ENCODE data around the gene LRP2.
"Not testable (repeated sequence)": the region's sequence is repeated elsewhere in the genome, so short reads cannot be mapped to it uniquely, and the experiment has no call there.

Gene LRP2

GRCh38 chr2:169362118-169362893 lies at the start of gene LRP2:
Gene LRP2, minus strand, starts transcription at chr2:169362534. Its CDS starts 135 bp downstream, at chr2:169362399.
- in situ Hi-C loops (cut with HindIII; ENCODE audit: low pct_ligation_motif_present, low pct_unique_long_range_greater_than_20kb, low sequenced_read_pairs) = no loop called here
- no peak for DNase-seq

GRCh38 chr2:169406891-169407290 lies 44.6 kb upstream of the LRP2 start:
- in situ Hi-C loops (cut with HindIII; ENCODE audit: low pct_ligation_motif_present, low pct_unique_long_range_greater_than_20kb, low sequenced_read_pairs) = no loop called here
- no peak for DNase-seq

DNA sequence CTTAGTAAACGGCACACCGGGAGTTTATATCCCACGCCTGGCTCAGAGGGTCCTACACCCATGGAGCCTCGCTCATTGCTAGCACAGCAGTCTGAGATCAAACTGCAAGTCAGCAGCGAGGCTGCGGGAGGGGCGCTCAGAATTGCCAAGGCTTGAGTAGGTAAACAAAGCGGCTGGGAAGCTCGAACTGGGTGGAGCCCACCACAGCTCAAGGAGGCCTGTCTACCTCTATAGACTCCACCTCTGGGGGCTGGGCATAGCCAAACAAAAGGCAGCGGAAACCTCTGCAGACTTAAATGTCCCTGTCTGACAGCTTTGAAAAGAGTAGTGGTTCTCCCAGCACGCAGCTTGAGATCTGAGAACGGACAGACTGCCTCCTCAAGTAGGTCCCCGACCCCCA lies 37.2 kb upstream of the LRP2 start:
- DNase-seq; in situ Hi-C loops (cut with HindIII; ENCODE audit: low pct_ligation_motif_present, low pct_unique_long_range_greater_than_20kb, low sequenced_read_pairs): not testable (repeated sequence)

DNA sequence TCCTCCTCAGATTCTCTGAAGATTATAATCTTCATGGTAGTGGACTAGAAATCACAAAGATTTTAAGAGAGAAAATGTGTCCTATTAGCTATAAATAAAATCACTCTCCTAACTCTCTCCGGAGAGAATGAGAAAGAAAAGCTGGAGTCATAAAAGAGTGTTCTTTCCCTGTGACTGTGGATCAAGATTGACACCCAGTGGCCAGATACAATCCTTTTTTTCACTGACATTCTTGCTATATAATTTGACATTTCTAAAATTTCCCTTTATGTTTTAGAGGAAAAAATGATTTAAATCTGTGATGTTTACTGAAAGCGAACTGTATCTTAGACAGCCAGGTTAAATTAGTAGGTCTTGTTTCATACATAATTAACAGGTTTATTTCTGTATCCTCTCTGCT lies 35.4 kb upstream of the LRP2 start:
- in situ Hi-C loops (cut with HindIII; ENCODE audit: low pct_ligation_motif_present, low pct_unique_long_range_greater_than_20kb, low sequenced_read_pairs) = no loop called here
- DNase-seq = peak; percentile 19

- in situ Hi-C loops (cut with HindIII; ENCODE audit: low pct_ligation_motif_present, low pct_unique_long_range_greater_than_20kb, low sequenced_read_pairs) = no loop called here
- DNase-seq = no peak
Measured at GRCh38 chr2:169395821-169396374, 33.6 kb upstream of the LRP2 start.

DNA sequence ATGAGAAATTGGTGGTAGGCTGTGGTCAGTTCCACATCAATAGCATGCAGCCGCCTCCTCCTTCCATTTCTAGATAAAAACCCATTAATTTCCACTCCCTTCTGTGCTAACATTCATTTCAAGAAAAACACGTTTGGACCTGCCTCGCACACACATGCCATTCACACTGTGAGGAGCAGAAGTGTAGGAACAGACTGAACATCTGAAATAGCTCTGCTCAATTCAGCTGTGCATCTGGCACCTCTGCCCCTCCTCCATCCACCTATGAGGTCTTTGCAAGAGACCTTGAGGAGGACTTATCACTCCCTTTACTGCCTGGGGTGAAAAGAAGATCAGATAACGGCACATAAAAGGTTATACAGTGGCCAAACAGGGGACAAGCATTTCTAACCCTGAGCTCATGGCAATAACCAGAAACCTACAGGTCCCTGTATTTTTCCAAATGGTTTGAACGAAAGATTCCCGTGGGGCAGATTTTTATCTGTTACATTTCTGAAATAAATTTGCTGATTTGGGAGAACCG lies 30.8 kb upstream of the LRP2 start:
- DNase-seq = no peak
- in situ Hi-C loops (cut with HindIII; ENCODE audit: low pct_ligation_motif_present, low pct_unique_long_range_greater_than_20kb, low sequenced_read_pairs) = no loop called here

- DNase-seq = no peak
- in situ Hi-C loops (cut with HindIII; ENCODE audit: low pct_ligation_motif_present, low pct_unique_long_range_greater_than_20kb, low sequenced_read_pairs) = no loop called here
Measured at GRCh38 chr2:169391236-169391635, 28.9 kb upstream of the LRP2 start.

DNA sequence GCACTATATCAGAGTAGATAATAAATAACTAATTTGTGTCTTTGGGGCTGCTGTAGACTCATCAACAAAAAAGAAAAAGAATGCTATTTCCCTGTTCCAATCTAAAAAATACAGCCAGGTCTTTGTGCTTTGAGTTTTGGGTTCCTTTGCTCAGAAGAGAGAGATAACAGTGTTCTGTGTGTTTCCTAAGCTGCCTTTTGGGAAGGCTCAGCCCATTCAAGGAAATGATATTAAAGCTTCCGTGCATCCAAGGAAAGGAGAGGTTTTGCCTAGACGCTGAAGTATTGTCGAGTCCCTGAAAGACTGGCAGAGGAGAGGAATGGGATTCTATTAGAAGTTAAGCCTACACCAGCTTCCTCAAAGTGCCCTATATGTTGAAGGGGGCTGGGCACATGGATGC lies 25.8 kb upstream of the LRP2 start:
- DNase-seq = no peak
- in situ Hi-C loops (cut with HindIII; ENCODE audit: low pct_ligation_motif_present, low pct_unique_long_range_greater_than_20kb, low sequenced_read_pairs) = no loop called here

GRCh38 chr2:169386722-169387121 lies 24.4 kb upstream of the LRP2 start:
- no peak for DNase-seq
- in situ Hi-C loops (cut with HindIII; ENCODE audit: low pct_ligation_motif_present, low pct_unique_long_range_greater_than_20kb, low sequenced_read_pairs) = no loop called here

DNA sequence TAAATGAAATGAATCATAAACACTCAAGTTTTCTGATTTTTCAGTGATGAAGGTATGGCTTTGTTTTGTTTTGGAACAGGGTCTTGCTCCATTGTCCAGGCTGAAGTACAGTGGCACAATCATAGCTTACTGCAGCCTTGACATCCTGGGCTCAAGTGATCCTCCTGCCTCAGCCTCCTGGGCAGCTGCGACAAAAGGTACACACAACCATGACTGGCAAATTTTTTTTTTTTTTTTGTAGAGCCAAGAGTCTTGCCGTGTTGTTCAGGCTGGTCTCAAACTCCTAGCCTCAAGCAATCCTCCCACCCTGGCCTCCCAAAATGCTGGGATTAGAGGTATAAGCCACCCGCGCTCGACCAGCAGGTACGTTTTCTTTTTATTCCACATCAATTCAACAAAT lies 22.5 kb upstream of the LRP2 start:
- in situ Hi-C loops (cut with HindIII; ENCODE audit: low pct_ligation_motif_present, low pct_unique_long_range_greater_than_20kb, low sequenced_read_pairs) = no loop called here
- no peak for DNase-seq

GRCh38 chr2:169372561-169372960 lies 10.2 kb upstream of the LRP2 start:
- no peak for DNase-seq
- in situ Hi-C loops (cut with HindIII; ENCODE audit: low pct_ligation_motif_present, low pct_unique_long_range_greater_than_20kb, low sequenced_read_pairs) = no loop called here

GRCh38 chr2:169366066-169366465 lies 3.7 kb upstream of the LRP2 start:
- in situ Hi-C loops (cut with HindIII; ENCODE audit: low pct_ligation_motif_present, low pct_unique_long_range_greater_than_20kb, low sequenced_read_pairs) = no loop called here
- DNase-seq = no peak

- in situ Hi-C loops (cut with HindIII; ENCODE audit: low pct_ligation_motif_present, low pct_unique_long_range_greater_than_20kb, low sequenced_read_pairs) = no loop called here
- DNase-seq = no peak
Measured at GRCh38 chr2:169365029-169365480, 2.7 kb upstream of the LRP2 start.

DNA sequence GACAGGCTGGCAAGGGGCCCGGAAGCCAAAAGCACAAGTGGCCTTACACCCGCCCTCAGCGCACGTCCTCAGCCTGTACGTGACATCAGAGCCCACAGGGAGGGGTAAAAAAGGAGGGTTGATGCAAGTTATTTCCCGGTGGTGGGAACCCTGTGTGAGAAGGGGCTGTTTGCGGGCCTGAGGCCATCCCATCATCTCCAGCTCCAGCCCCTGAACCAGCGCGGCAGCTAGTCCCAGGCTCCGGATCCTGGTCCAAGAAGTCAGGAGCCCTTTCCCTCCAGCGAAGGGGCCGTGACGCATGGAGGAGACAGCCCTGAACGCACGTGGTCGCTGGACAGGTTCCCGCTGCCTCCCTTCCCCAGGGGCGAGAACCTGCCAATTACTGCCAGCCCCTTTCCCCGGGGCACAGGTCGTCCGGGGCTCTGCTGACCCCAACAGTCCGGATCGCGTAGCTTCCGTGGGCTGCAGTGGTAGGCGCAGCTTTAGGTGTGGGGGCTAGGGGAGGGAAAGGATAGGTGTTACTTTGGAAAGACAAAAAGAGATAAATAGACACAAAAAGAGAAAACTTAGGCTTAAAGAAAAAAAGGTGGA lies 1.3 kb upstream of the LRP2 start:
- in situ Hi-C loops (cut with HindIII; ENCODE audit: low pct_ligation_motif_present, low pct_unique_long_range_greater_than_20kb, low sequenced_read_pairs) = no loop called here
- no peak for DNase-seq

DNA sequence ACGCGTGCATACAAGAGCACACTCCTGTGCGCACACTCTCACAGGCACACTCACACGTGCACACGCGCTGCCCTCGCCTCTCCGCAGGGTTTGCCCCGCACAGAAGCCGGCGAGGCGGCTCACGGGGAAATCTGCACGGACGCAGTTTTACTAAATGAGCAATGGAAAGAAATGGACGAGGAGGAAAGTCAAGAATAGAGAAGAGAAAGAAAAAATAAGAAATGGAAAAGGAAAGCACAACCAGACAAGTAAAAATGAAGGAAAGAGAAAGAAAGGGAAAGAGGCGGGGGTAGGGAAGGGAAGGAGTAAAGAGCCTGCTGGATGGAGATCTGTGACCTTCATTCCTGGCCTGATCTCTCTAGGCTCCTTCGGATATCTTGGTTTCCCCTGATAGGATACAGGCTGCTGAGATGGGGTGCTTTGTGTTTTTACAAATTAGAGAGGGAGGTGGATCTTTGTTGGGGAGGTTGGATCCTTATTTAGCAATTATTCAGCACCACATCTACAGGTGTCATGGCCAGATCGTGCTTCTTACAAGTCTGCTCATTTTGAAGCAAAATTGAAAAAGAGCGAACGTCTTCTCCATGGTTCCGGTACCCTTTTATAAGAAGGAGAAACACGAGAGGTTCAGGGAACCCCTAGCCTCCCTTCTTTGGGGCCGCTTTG lies 693 bp upstream of the LRP2 start:
- in situ Hi-C loops (cut with HindIII; ENCODE audit: low pct_ligation_motif_present, low pct_unique_long_range_greater_than_20kb, low sequenced_read_pairs) = no loop called here
- DNase-seq = no peak

- in situ Hi-C loops (cut with HindIII; ENCODE audit: low pct_ligation_motif_present, low pct_unique_long_range_greater_than_20kb, low sequenced_read_pairs) = no loop called here
- DNase-seq = peak; percentile 11
Measured at GRCh38 chr2:169361706-169362117, 622 bp downstream of the LRP2 start.

DNA sequence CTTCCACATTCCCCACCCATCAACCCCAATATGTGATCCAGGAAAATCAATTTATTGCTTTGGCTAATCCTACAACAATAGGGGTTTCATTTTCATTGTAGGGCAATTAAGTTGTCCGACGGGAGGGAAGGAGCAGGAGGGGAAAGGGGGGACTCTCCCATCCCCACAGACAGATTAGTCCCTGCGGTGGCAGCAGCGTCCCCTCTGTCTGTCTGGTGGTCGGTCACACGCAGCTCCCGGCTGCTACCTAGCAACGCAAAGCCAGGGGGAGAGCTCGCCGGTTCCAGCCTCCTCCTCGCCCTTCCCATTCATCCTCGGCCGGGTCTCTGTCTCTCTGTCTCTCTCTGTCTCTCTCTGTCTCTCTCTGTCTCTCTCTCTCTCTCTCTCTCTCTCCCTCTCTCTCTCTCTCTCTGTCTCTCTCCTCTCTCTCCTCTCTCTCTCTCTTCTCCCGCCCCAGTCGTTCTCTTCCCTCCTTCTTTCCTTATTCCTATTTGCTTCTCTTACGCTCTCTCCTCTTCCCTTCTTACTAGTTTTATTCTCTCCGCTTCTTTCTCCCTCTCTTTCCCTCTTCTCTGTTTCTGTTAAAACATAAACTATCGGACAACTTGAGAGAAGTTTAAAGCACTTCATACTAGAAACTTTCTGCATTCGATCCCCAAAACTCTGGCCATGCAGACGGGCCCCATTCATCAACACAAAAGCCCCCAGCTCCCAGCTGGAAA lies 1.2 kb downstream of the LRP2 start:
- in situ Hi-C loops (cut with HindIII; ENCODE audit: low pct_ligation_motif_present, low pct_unique_long_range_greater_than_20kb, low sequenced_read_pairs) = no loop called here
- no peak for DNase-seq

DNA sequence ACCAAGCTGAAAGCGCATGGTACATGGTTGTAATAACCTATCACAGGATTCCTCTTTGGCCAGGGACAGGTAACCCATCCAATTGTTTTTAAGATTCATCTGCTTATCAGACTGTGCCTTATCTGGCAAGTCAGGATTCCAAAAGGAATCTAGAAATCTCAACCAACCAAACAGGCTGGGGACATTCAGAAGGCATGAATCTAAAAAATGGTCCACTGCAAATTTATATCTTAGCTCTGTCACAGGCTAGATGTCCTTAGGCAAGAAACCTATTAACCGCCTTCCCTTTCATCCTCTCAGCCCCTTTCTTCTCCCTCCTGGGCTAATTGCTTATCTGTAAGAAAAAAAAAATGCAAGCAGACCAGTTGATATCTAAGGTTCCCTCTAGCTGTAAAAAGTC lies 4.3 kb downstream of the LRP2 start:
- DNase-seq = no peak
- in situ Hi-C loops (cut with HindIII; ENCODE audit: low pct_ligation_motif_present, low pct_unique_long_range_greater_than_20kb, low sequenced_read_pairs) = no loop called here

DNA sequence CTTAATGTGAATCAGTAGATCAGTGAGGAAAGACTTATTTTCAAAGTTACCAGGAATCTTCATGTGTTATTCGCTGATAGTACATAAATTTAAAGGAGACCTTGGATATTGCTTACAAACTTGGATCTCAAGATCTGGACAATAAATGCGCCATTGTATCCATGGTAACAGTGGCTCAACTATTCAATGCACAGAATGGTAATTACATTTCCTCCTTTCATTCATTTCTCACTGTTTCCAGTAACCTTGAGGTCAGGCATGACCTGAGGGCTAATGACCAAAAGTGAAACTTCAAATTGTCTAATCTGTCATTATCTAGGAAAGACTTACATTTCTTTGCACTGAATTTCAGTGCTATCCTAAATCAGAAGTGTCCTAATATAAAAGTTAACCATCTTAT lies 8.1 kb downstream of the LRP2 start:
- in situ Hi-C loops (cut with HindIII; ENCODE audit: low pct_ligation_motif_present, low pct_unique_long_range_greater_than_20kb, low sequenced_read_pairs) = no loop called here
- no peak for DNase-seq
